ENCODE measurements around the gene KCNN3. TPM values are rescaled to one million over a fixed set of nuclear protein-coding genes. Genes with fewer than 3 reads are reported as not detected.

Gene KCNN3
- total RNA-seq, 1 experiment from 2014 or later: 0.73 TPM

- Histone ChIP-seq H3K9me3 (ENCODE audit: low read depth, low read length, poor library complexity, severe bottlenecking) (no peaks in the 10 kb centered on the region), H3K4me3 (ENCODE audit: low read depth, low read length, poor library complexity, severe bottlenecking) (no peak overlapping the region), H3K36me3 (ENCODE audit: insufficient read depth, low read length, poor library complexity, severe bottlenecking) (no peaks in the 10 kb centered on the region), H3K4me1 (ENCODE audit: insufficient read depth, low read length, poor library complexity, severe bottlenecking) (peaks cover 14% of the 10 kb centered on the region), H3K27ac (ENCODE audit: low read depth, low read length, poor library complexity, severe bottlenecking) (no peak overlapping the region), H3K27me3 (replicated peaks; ENCODE audit: insufficient read depth, low read depth, low read length, poor library complexity) (no peaks in the 10 kb centered on the region)
- ChIA-PET POLR2A (ENCODE audit: low non-redundant PET) (no interaction called here), CTCF (no interaction called here)
- TF ChIP-seq CTCF (conservative IDR thresholded peaks at IDR 0.05; ENCODE audit: low read depth, low read length) (no peak), EZH2 (IDR thresholded peaks at IDR 0.05; ENCODE audit: borderline replicate concordance, low read depth, low read length, poor library complexity, severe bottlenecking) (no peak)
- no TSS peak for BruUV-seq (replicated peaks)
- no peak for DNase-seq (ENCODE audit: low spot score)
- intact Hi-C loops (cut with micrococcal nuclease; ENCODE audit: unreplicated experiment): no loop called here
Measured at GRCh38 chr1:154745286-154745731, 124.8 kb downstream of the KCNN3 start.

- intact Hi-C loops (cut with micrococcal nuclease; ENCODE audit: unreplicated experiment): no loop called here
- no TSS peak for BruUV-seq (replicated peaks)
- Histone ChIP-seq H3K36me3 (ENCODE audit: insufficient read depth, low read length, poor library complexity, severe bottlenecking) (no peaks in the 10 kb centered on the region), H3K27ac (ENCODE audit: low read depth, low read length, poor library complexity, severe bottlenecking) (no peak overlapping the region), H3K4me3 (ENCODE audit: low read depth, low read length, poor library complexity, severe bottlenecking) (no peak overlapping the region), H3K9me3 (ENCODE audit: low read depth, low read length, poor library complexity, severe bottlenecking) (no peaks in the 10 kb centered on the region), H3K27me3 (replicated peaks; ENCODE audit: insufficient read depth, low read depth, low read length, poor library complexity) (no peaks in the 10 kb centered on the region), H3K4me1 (ENCODE audit: insufficient read depth, low read length, poor library complexity, severe bottlenecking) (peaks cover 8% of the 10 kb centered on the region)
- TF ChIP-seq EZH2 (IDR thresholded peaks at IDR 0.05; ENCODE audit: borderline replicate concordance, low read depth, low read length, poor library complexity, severe bottlenecking) (no peak), CTCF (conservative IDR thresholded peaks at IDR 0.05; ENCODE audit: low read depth, low read length) (no peak)
- CTCF ChIA-PET: interaction anchor here (0.5 kb wide), 1 partner anchor 368 kb away, joined by 3 read pairs; no protein-coding TSS in a partner anchor
- POLR2A ChIA-PET (ENCODE audit: low non-redundant PET): interaction anchor here (0.7 kb wide), 1 partner anchor 118 kb away, joined by 8 read pairs; no protein-coding TSS in a partner anchor
- no peak for DNase-seq (ENCODE audit: low spot score)
Measured at GRCh38 chr1:154744352-154745035, 125.6 kb downstream of the KCNN3 start.

GRCh38 chr1:154743526-154744036 is 126.5 kb downstream of the KCNN3 start:
- Histone ChIP-seq H3K27me3 (replicated peaks; ENCODE audit: insufficient read depth, low read depth, low read length, poor library complexity) (no peaks in the 10 kb centered on the region), H3K36me3 (ENCODE audit: insufficient read depth, low read length, poor library complexity, severe bottlenecking) (no peaks in the 10 kb centered on the region), H3K9me3 (ENCODE audit: low read depth, low read length, poor library complexity, severe bottlenecking) (no peaks in the 10 kb centered on the region), H3K4me1 (ENCODE audit: insufficient read depth, low read length, poor library complexity, severe bottlenecking) (peaks cover 3% of the 10 kb centered on the region), H3K4me3 (ENCODE audit: low read depth, low read length, poor library complexity, severe bottlenecking) (no peak overlapping the region), H3K27ac (ENCODE audit: low read depth, low read length, poor library complexity, severe bottlenecking) (no peak overlapping the region)
- ChIA-PET POLR2A (ENCODE audit: low non-redundant PET) (no interaction called here), CTCF (interaction anchor here (0.5 kb wide), 1 partner anchor 369 kb away, joined by 3 read pairs; no protein-coding TSS in a partner anchor)
- intact Hi-C loops (cut with micrococcal nuclease; ENCODE audit: unreplicated experiment): no loop called here
- no TSS peak for BruUV-seq (replicated peaks)
- DNase-seq (ENCODE audit: low spot score): no peak
- no peak for TF ChIP-seq CTCF (conservative IDR thresholded peaks at IDR 0.05; ENCODE audit: low read depth, low read length)
- no peak for TF ChIP-seq EZH2 (IDR thresholded peaks at IDR 0.05; ENCODE audit: borderline replicate concordance, low read depth, low read length, poor library complexity, severe bottlenecking)
